ENCODE results near the gene CAMTA1.

The CAMTA1 gene

GRCh38 chr1:7437608-7438395 lies 652.5 kb downstream of the CAMTA1 start:
- no peak overlapping the region for H3K27ac ChIP-seq (ENCODE audit: low read length)

GRCh38 chr1:7438396-7438785 lies 653.1 kb downstream of the CAMTA1 start:
- Histone ChIP-seq H3K27me3 (replicated peaks; ENCODE audit: insufficient read depth, low read length) (peaks cover 98% of the 10 kb centered on the region), H3K4me3 (ENCODE audit: low read length) (no peak overlapping the region), H3K79me2 (ENCODE audit: low read length) (no peaks in the 10 kb centered on the region), H3K27ac (ENCODE audit: low read length) (no peak overlapping the region), H4K20me1 (ENCODE audit: insufficient read depth, low read length) (no peaks in the 10 kb centered on the region), H2AFZ (ENCODE audit: low read length) (no peak overlapping the region), H3K9me3 (replicated peaks; ENCODE audit: insufficient read depth, low read length) (no peaks in the 10 kb centered on the region), H3K4me1 (ENCODE audit: low read length) (no peaks in the 10 kb centered on the region), H3K9ac (ENCODE audit: low read length) (no peak overlapping the region), H3F3A (ENCODE audit: insufficient read depth, low read length) (no peaks in the 10 kb centered on the region), H3K36me3 (replicated peaks; ENCODE audit: insufficient read depth, low read length) (no peaks in the 10 kb centered on the region), H3K4me2 (ENCODE audit: low read depth, low read length) (no peak overlapping the region), H3K9me2 (replicated peaks; ENCODE audit: insufficient read depth, low read length) (no peaks in the 10 kb centered on the region)
- TF ChIP-seq CTCF (IDR thresholded peaks at IDR 0.05; ENCODE audit: low read length), result no peak
- no peak for TF ChIP-seq EZH2phosphoT487 (IDR thresholded peaks at IDR 0.05; ENCODE audit: low read length)
- no peak for TF ChIP-seq EZH2 (optimal IDR thresholded peaks at IDR 0.05; ENCODE audit: low read depth, low read length)
- DNase-seq, result no peak

More at GRCh38 chr1:7437608-7438395, 652.5 kb downstream of the CAMTA1 start:
- H3K9me3 ChIP-seq (replicated peaks; ENCODE audit: insufficient read depth, low read length), result no peaks in the 10 kb centered on the region
- TF ChIP-seq EZH2 (optimal IDR thresholded peaks at IDR 0.05; ENCODE audit: low read depth, low read length), result no peak
- no peak for TF ChIP-seq EZH2phosphoT487 (IDR thresholded peaks at IDR 0.05; ENCODE audit: low read length)
- no peak for TF ChIP-seq CTCF (IDR thresholded peaks at IDR 0.05; ENCODE audit: low read length)
- H3K4me3 ChIP-seq (ENCODE audit: low read length), result no peak overlapping the region
- H3K9me2 ChIP-seq (replicated peaks; ENCODE audit: insufficient read depth, low read length), result no peaks in the 10 kb centered on the region
- no peaks in the 10 kb centered on the region for H3K36me3 ChIP-seq (replicated peaks; ENCODE audit: insufficient read depth, low read length)
- H3K4me2 ChIP-seq (ENCODE audit: low read depth, low read length), result no peak overlapping the region
- H3F3A ChIP-seq (ENCODE audit: insufficient read depth, low read length), result no peaks in the 10 kb centered on the region
- no peak overlapping the region for H3K9ac ChIP-seq (ENCODE audit: low read length)
- H4K20me1 ChIP-seq (ENCODE audit: insufficient read depth, low read length), result no peaks in the 10 kb centered on the region
- peaks cover 98% of the 10 kb centered on the region for H3K27me3 ChIP-seq (replicated peaks; ENCODE audit: insufficient read depth, low read length)
- H2AFZ ChIP-seq (ENCODE audit: low read length), result no peak overlapping the region
- H3K4me1 ChIP-seq (ENCODE audit: low read length), result no peaks in the 10 kb centered on the region
- DNase-seq, result no peak
- H3K79me2 ChIP-seq (ENCODE audit: low read length), result no peaks in the 10 kb centered on the region

GRCh38 chr1:7438921-7439655 lies 653.8 kb downstream of the CAMTA1 start:
- no peak overlapping the region for H3K9ac ChIP-seq (ENCODE audit: low read length)
- no peaks in the 10 kb centered on the region for H3K4me1 ChIP-seq (ENCODE audit: low read length)
- no peak overlapping the region for H3K4me3 ChIP-seq (ENCODE audit: low read length)
- H4K20me1 ChIP-seq (ENCODE audit: insufficient read depth, low read length), result no peaks in the 10 kb centered on the region
- H3K9me2 ChIP-seq (replicated peaks; ENCODE audit: insufficient read depth, low read length), result no peaks in the 10 kb centered on the region
- H3K36me3 ChIP-seq (replicated peaks; ENCODE audit: insufficient read depth, low read length), result no peaks in the 10 kb centered on the region
- no peak overlapping the region for H2AFZ ChIP-seq (ENCODE audit: low read length)
- no peak overlapping the region for H3K27ac ChIP-seq (ENCODE audit: low read length)
- no peaks in the 10 kb centered on the region for H3K79me2 ChIP-seq (ENCODE audit: low read length)
- peaks cover 97% of the 10 kb centered on the region for H3K27me3 ChIP-seq (replicated peaks; ENCODE audit: insufficient read depth, low read length)
- TF ChIP-seq EZH2phosphoT487 (IDR thresholded peaks at IDR 0.05; ENCODE audit: low read length), result no peak
- no peak for TF ChIP-seq EZH2 (optimal IDR thresholded peaks at IDR 0.05; ENCODE audit: low read depth, low read length)
- no peak for TF ChIP-seq CTCF (IDR thresholded peaks at IDR 0.05; ENCODE audit: low read length)
- H3F3A ChIP-seq (ENCODE audit: insufficient read depth, low read length), result no peaks in the 10 kb centered on the region
- H3K4me2 ChIP-seq (ENCODE audit: low read depth, low read length), result no peak overlapping the region
- DNase-seq, result no peak
- H3K9me3 ChIP-seq (replicated peaks; ENCODE audit: insufficient read depth, low read length), result no peaks in the 10 kb centered on the region
